Neural progenitor cell (in vitro differentiated cells): ENCODE data around the gene ZNF280A. TPM values are rescaled to one million over a fixed set of nuclear protein-coding genes. Genes with fewer than 3 reads are reported as not detected.

Experiments used
- DNase-seq: peaks from one replicate; pipeline ENCODE4 v3.0.0-alpha.2; 2016; ENCODE audit warnings: low spot score
- H2AFZ ChIP-seq: fragments of 200-600 bp; sonication (generic); replicated peaks from 2 replicates; pipeline ENCODE4 v1.6.1; 2016; ENCODE audit warnings: antibody characterized with exemption
- H3F3A ChIP-seq: fragments of 200-600 bp; sonication (generic); 2 replicates; pipeline ENCODE4 v1.6.1; 2016; ENCODE audit warnings: antibody characterized with exemption, low read depth
- H3K27ac ChIP-seq: fragments of 200-600 bp; sonication (generic); 2 replicates; pipeline ENCODE4 v1.5.1; 2016; ENCODE audit warnings: mild to moderate bottlenecking
- H3K27me3 ChIP-seq: fragments of 200-600 bp; sonication (generic); 2 replicates; pipeline ENCODE4 v1.6.1; 2016; ENCODE audit warnings: mild to moderate bottlenecking, moderate library complexity
- H3K36me3 ChIP-seq: fragments of 200-600 bp; sonication (generic); 2 replicates; pipeline ENCODE4 v1.5.1; 2016
- H3K4me1 ChIP-seq: fragments of 200-600 bp; sonication (generic); 2 replicates; pipeline ENCODE4 v1.6.1; 2016; ENCODE audit warnings: mixed run types
- H3K4me2 ChIP-seq: fragments of 200-600 bp; sonication (generic); 2 replicates; pipeline ENCODE4 v1.6.1; 2016
- H3K4me3 ChIP-seq: fragments of 200-600 bp; sonication (generic); 2 replicates; pipeline ENCODE4 v1.5.1; 2016
- H3K79me2 ChIP-seq: fragments of 200-600 bp; sonication (generic); 2 replicates; pipeline ENCODE4 v1.6.1; 2016; ENCODE audit warnings: low read depth
- H3K9ac ChIP-seq: fragments of 200-600 bp; sonication (generic); 2 replicates; pipeline ENCODE4 v1.6.1; 2016
- H3K9me3 ChIP-seq: fragments of 200-600 bp; sonication (generic); 2 replicates; pipeline ENCODE4 v1.5.1; 2016; ENCODE audit warnings: low read depth
- H4K20me1 ChIP-seq: fragments of 200-600 bp; sonication (generic); 2 replicates; pipeline ENCODE4 v1.6.1; 2016; ENCODE audit warnings: low read depth
- H3K27ac Mint-ChIP-seq: 3 replicates; pipeline ENCODE4 v1.8.0; 2021; ENCODE audit warnings: mixed read lengths
- H3K27me3 Mint-ChIP-seq: 2 replicates; pipeline ENCODE4 v1.8.0; 2022; ENCODE audit warnings: low read depth, mild to moderate bottlenecking, inconsistent platforms, moderate library complexity, mixed read lengths; ENCODE audit not compliant: insufficient read depth
- H3K36me3 Mint-ChIP-seq: 3 replicates; pipeline ENCODE4 v1.8.0; 2021; ENCODE audit warnings: mixed read lengths
- H3K4me1 Mint-ChIP-seq: 3 replicates; pipeline ENCODE4 v1.8.0; 2021; ENCODE audit warnings: mixed read lengths
- H3K4me3 Mint-ChIP-seq: 3 replicates; pipeline ENCODE4 v1.8.0; 2021; ENCODE audit warnings: mild to moderate bottlenecking, moderate library complexity, mixed read lengths
- H3K9me3 Mint-ChIP-seq: 3 replicates; pipeline ENCODE4 v1.8.0; 2020; ENCODE audit warnings: mixed read lengths
- CTCF ChIP-seq: fragments of 200-600 bp; sonication (generic); IDR thresholded peaks from 2 replicates; pipeline ENCODE4 v1.5.1; 2017; ENCODE audit warnings: antibody characterized with exemption, mild to moderate bottlenecking
- EZH2 ChIP-seq: fragments of 200-600 bp; sonication (generic); IDR thresholded peaks from 2 replicates; pipeline ENCODE4 v1.6.1; 2017; ENCODE audit warnings: antibody characterized with exemption, mild to moderate bottlenecking, moderate library complexity
- EZH2phosphoT487 ChIP-seq: fragments of 200-600 bp; sonication (generic); IDR thresholded peaks from 2 replicates; pipeline ENCODE4 v1.6.1; 2017; ENCODE audit warnings: antibody characterized with exemption
- total RNA-seq: library from RNA; depleted of rRNA; stranded (reverse); fragments of >200 nt; gene quantifications from 2 replicates; pipeline ENCODE4 v1.2.3, GENCODE V29; 2015; ENCODE audit warnings: low replicate concordance

Gene ZNF280A
- total RNA-seq, 1 donor from 2014 or later, result 3.7 TPM

GRCh38 chr22:22545084-22545483 is 25.0 kb upstream of the ZNF280A start:
- no peak overlapping the region for H3K27ac Mint-ChIP-seq
- Histone ChIP-seq H3K79me2 (no peaks in the 10 kb centered on the region), H3K4me2 (no peak overlapping the region), H3K27me3 (peaks cover 99% of the 10 kb centered on the region), H3K4me1 (no peaks in the 10 kb centered on the region), H2AFZ (no peak overlapping the region), H3K9ac (no peak overlapping the region), H3K9me3 (no peaks in the 10 kb centered on the region), H4K20me1 (no peaks in the 10 kb centered on the region), H3K36me3 (no peaks in the 10 kb centered on the region), H3F3A (no peaks in the 10 kb centered on the region), H3K4me3 (no peak overlapping the region), H3K27ac (no peak overlapping the region)
- TF ChIP-seq EZH2phosphoT487 (no peak), CTCF (no peak), EZH2 (no peak)
- no peak for DNase-seq
- no peaks in the 10 kb centered on the region for H3K36me3 Mint-ChIP-seq
- H3K4me1 Mint-ChIP-seq, result no peaks in the 10 kb centered on the region
- H3K9me3 Mint-ChIP-seq, result no peaks in the 10 kb centered on the region
- no peak overlapping the region for H3K4me3 Mint-ChIP-seq
- peaks cover 5% of the 10 kb centered on the region for H3K27me3 Mint-ChIP-seq

- H3K9me3 Mint-ChIP-seq, result no peaks in the 10 kb centered on the region
- no peaks in the 10 kb centered on the region for H3F3A ChIP-seq
- H3K9me3 ChIP-seq, result no peaks in the 10 kb centered on the region
- H3K27me3 ChIP-seq, result peaks cover 98% of the 10 kb centered on the region
- H3K36me3 ChIP-seq, result no peaks in the 10 kb centered on the region
- H3K4me3 ChIP-seq, result no peak overlapping the region
- no peak for DNase-seq
- TF ChIP-seq EZH2, result no peak
- TF ChIP-seq EZH2phosphoT487, result no peak
- TF ChIP-seq CTCF, result no peak
- no peaks in the 10 kb centered on the region for H3K4me1 ChIP-seq
- no peak overlapping the region for H3K27ac Mint-ChIP-seq
- H3K4me1 Mint-ChIP-seq, result no peaks in the 10 kb centered on the region
- no peak overlapping the region for H3K27ac ChIP-seq
- H3K4me2 ChIP-seq, result no peak overlapping the region
- H3K36me3 Mint-ChIP-seq, result no peaks in the 10 kb centered on the region
- no peak overlapping the region for H2AFZ ChIP-seq
- H4K20me1 ChIP-seq, result no peaks in the 10 kb centered on the region
- H3K27me3 Mint-ChIP-seq, result no peaks in the 10 kb centered on the region
- no peak overlapping the region for H3K4me3 Mint-ChIP-seq
- no peaks in the 10 kb centered on the region for H3K79me2 ChIP-seq
- H3K9ac ChIP-seq, result no peak overlapping the region
Observed at GRCh38 chr22:22538226-22538989, 18.3 kb upstream of the ZNF280A start.

GRCh38 chr22:22536916-22537315 is 16.8 kb upstream of the ZNF280A start:
- H3K27ac Mint-ChIP-seq, result no peak overlapping the region
- Histone ChIP-seq H3K27ac (no peak overlapping the region), H3K36me3 (no peaks in the 10 kb centered on the region), H3K27me3 (peaks cover 92% of the 10 kb centered on the region), H2AFZ (no peak overlapping the region), H3K9ac (no peak overlapping the region), H3K9me3 (no peaks in the 10 kb centered on the region), H3K79me2 (no peaks in the 10 kb centered on the region), H3K4me1 (no peaks in the 10 kb centered on the region), H3K4me3 (no peak overlapping the region), H3F3A (no peaks in the 10 kb centered on the region), H4K20me1 (no peaks in the 10 kb centered on the region), H3K4me2 (no peak overlapping the region)
- TF ChIP-seq EZH2, result no peak
- no peak for TF ChIP-seq CTCF
- no peak for TF ChIP-seq EZH2phosphoT487
- H3K36me3 Mint-ChIP-seq, result no peaks in the 10 kb centered on the region
- H3K9me3 Mint-ChIP-seq, result no peaks in the 10 kb centered on the region
- no peaks in the 10 kb centered on the region for H3K4me1 Mint-ChIP-seq
- H3K27me3 Mint-ChIP-seq, result no peaks in the 10 kb centered on the region
- DNase-seq, result no peak
- no peak overlapping the region for H3K4me3 Mint-ChIP-seq
